GM13976 (cell line): ENCODE results near the gene MED13L.

ENCODE experiments used
- DNase-seq: peaks from one replicate; pipeline ENCODE4 v3.0.0; 2012; ENCODE audit warnings: low spot score
- in situ Hi-C: fragments of 300-500 bp; cut with MboI; formaldehyde crosslinking; loops from one replicate; pipeline ENCODE4 v1.12.0; 2022; ENCODE audit warnings: low sequenced_read_pairs, mixed read lengths, inconsistent platforms; ENCODE audit not compliant: unreplicated experiment
- TF ChIP-seq, protein P1 (sequence below): IDR thresholded peaks from 2 replicates; pipeline ENCODE4 v1.5.1; 2012; ENCODE audit warnings: borderline replicate concordance, mild to moderate bottlenecking; ENCODE audit not compliant: insufficient read depth; ENCODE audit errors: extremely low read depth, missing control alignments, control extremely low read depth

The MED13L gene

DNA sequence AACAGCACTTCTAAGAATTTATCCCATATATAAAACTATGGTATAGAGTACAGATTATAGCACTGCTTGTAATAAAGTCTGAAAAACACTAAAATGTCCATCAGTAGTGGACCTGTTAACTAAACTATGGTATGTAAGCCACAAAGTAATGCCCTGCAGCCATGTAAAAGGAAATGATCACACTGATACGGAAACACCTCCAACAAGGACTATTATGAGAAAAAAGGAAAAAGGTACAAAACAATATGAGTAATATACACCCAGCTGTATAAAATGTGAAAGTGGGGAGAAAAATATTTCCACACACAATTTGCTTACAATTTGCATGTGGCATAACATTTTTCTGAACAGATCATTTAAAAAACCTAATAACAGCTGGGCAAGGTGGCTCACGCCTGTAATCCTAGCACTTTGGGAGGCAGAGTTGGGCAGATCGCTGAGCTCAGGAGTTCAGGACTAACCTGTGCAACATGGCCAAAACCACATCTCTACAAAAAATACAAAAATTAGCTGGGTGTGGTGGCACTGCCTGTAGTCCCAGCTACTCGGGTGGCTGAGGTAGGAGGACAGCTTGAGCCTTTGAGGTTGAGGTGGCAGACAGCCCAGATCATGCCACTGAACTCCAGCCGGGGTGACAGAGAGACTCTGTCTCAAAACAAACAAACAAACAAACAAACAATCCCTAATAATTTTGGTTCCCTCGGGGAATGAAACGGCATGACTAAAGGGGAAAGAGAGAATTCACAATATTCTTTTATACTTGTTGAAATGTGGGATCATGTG lies 250.5 kb downstream of the MED13L start:
- in situ Hi-C loops = no loop called here
- DNase-seq = no peak
- TF ChIP-seq, protein P1, sequence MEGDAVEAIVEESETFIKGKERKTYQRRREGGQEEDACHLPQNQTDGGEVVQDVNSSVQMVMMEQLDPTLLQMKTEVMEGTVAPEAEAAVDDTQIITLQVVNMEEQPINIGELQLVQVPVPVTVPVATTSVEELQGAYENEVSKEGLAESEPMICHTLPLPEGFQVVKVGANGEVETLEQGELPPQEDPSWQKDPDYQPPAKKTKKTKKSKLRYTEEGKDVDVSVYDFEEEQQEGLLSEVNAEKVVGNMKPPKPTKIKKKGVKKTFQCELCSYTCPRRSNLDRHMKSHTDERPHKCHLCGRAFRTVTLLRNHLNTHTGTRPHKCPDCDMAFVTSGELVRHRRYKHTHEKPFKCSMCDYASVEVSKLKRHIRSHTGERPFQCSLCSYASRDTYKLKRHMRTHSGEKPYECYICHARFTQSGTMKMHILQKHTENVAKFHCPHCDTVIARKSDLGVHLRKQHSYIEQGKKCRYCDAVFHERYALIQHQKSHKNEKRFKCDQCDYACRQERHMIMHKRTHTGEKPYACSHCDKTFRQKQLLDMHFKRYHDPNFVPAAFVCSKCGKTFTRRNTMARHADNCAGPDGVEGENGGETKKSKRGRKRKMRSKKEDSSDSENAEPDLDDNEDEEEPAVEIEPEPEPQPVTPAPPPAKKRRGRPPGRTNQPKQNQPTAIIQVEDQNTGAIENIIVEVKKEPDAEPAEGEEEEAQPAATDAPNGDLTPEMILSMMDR = no peak

DNA sequence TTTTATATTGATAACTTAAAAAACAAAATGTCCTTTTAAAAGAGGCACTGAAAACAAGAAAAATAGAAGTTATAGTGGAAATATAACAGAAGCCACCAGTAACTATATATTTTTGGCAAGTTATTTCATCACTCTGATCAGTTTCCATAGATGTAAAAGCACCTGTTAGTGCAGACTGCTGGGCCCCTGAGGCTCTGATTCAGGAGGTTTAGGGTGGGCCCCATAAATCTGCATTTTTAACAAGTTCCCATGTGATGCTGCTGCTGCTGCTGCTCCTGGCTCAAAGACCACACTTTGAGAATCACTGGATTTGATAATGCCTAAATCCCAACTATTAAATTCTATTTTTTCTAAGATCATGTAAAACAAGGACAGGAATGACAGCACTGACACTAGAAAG lies 251.1 kb downstream of the MED13L start:
- TF ChIP-seq, protein P1 = no peak
- in situ Hi-C loops = no loop called here
- no peak for DNase-seq

DNA sequence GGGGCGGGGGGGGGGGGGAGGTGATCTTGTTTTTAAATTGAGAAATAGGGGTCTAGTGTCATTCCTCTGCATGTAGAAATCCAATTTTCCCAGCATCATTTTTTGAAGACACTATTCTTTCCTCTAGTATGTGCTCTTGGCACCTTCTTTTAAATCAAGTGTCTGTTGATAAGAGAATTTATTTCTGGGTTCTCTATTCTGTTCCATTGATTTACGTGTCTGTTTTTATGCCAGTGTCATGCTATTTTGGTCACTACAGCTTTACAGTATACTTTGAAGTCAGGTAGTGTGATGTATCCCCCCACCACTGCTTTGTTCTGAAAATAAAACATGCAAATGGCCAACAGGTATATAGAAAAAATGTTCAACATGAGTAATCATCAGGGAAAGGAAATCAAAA lies 252.7 kb downstream of the MED13L start:
- no peak for DNase-seq
- in situ Hi-C loops = no loop called here
- TF ChIP-seq, protein P1 = no peak

DNA sequence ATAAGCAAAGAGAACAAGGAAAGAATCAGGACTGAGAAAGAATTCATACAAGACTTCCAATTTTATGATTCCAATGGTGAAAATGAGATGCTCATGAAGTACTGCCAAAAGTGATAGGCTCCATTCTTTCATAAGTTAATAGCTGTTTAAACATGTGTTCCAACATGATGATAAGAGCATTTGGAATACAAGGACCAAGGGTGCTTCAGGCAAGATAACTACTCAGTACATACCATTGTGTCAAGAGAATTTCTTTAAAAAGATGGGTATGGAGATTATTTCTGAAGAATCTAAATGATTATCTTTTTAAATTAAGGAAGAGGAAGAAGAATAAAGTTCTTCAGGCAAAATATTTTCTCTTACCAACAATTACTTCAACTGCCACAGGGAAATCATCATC lies 258.1 kb downstream of the MED13L start:
- TF ChIP-seq, protein P1 = no peak

DNA sequence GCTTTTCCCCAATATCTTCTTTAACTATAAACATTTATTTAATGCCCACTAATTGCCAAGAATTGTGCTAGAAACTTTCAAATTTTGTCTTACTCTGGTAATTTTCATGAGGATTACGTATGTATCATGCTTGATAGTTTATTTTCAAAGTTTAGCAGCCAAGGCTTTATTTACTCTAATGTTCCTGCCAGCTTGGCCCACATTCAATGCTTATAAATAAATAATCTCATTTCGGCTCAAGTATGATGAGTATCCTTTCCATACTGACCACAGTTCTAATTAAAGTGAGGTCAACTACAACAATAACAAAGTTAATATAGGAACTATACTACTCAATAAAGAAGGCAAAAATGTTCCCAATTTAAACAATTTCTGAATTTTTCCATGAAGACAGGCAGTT lies 259.2 kb downstream of the MED13L start:
- in situ Hi-C loops = loop anchor here (10.0 kb wide), 1 partner anchor 217 kb away; no protein-coding TSS in a partner anchor
- DNase-seq = no peak

More for the DNA sequence above, 258.1 kb downstream of the MED13L start:
- DNase-seq = no peak
- in situ Hi-C loops = loop anchor here (10.0 kb wide), 1 partner anchor 215 kb away; no protein-coding TSS in a partner anchor

DNA sequence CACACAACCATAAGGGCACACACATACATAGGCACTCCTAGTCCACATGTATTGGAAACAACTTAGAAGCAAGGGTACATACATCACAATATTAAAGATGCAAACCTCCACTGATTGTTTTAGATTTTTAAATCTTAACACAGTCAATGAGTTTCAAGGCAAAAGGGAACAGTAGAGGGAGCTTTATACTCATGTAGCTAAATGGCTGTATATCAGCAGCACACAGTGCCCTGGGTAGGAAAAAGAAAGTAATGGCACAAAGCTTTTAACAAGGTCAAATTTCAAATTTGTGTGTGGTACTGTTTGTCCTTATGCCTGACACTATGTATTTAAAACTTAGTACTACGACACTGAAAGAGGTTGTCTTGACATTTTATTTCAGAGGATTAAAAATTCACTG lies 262.0 kb downstream of the MED13L start:
- in situ Hi-C loops = loop anchor here (10.0 kb wide), 1 partner anchor 219 kb away; no protein-coding TSS in a partner anchor
- peak; percentile 24 for DNase-seq
- TF ChIP-seq, protein P1 = no peak

More for the DNA sequence above, 259.2 kb downstream of the MED13L start:
- TF ChIP-seq, protein P1 = no peak

DNA sequence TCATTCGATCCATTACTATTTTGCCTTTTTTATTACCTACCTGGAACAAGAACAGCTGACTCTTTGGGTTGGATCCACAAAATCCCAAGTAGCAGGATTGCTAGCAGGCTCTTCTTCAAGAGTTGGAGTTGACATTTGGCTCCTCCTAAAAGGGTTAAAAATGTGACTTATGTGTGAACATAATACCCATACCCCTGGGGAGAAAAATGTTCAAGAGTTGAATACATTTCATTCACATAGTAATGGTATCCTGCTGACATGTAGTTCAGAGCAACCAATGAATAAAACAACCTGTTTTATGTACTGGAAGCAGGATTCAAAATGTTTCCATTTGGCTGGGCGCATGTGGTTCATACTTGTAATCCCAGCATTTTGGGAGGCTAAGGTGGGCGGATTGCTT lies 264.7 kb downstream of the MED13L start:
- DNase-seq = no peak
- TF ChIP-seq, protein P1 = no peak
- in situ Hi-C loops = loop anchor here (10.0 kb wide), 1 partner anchor 222 kb away; no protein-coding TSS in a partner anchor
